ENCODE measurements around the gene LRRK1.

GRCh38 chr15:100901702-100902435 is 17.3 kb upstream of the LRRK1 start:
- TF ChIP-seq, protein P1, sequence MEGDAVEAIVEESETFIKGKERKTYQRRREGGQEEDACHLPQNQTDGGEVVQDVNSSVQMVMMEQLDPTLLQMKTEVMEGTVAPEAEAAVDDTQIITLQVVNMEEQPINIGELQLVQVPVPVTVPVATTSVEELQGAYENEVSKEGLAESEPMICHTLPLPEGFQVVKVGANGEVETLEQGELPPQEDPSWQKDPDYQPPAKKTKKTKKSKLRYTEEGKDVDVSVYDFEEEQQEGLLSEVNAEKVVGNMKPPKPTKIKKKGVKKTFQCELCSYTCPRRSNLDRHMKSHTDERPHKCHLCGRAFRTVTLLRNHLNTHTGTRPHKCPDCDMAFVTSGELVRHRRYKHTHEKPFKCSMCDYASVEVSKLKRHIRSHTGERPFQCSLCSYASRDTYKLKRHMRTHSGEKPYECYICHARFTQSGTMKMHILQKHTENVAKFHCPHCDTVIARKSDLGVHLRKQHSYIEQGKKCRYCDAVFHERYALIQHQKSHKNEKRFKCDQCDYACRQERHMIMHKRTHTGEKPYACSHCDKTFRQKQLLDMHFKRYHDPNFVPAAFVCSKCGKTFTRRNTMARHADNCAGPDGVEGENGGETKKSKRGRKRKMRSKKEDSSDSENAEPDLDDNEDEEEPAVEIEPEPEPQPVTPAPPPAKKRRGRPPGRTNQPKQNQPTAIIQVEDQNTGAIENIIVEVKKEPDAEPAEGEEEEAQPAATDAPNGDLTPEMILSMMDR (IDR thresholded peaks at IDR 0.05; ENCODE audit: low read depth, low read length, poor library complexity, severe bottlenecking): no peak
- no peak for TF ChIP-seq EZH2phosphoT487 (IDR thresholded peaks at IDR 0.05; ENCODE audit: borderline replicate concordance, low read length)

Data from DOHH2 (cell line).